Esophagus muscularis mucosa (tissue), 3 donors: ENCODE data around the gene HLCS.

Source experiments
- CTCF ChIP-seq, 3 experiments: fragments of 200-600 bp in 2 of 3; fragments of 450-650 bp in 1 of 3; sonication (generic) in 2 of 3; IDR thresholded peaks; one replicate each; pipeline ENCODE4 v1.5.1; 2017 to 2019; ENCODE audit warnings: antibody characterized with exemption in 3 of 3, mild to moderate bottlenecking in 2 of 3, moderate library complexity in 1 of 3
- POLR2A ChIP-seq: fragments of 450-650 bp; IDR thresholded peaks from one replicate; pipeline ENCODE4 v1.6.1; 2017; ENCODE audit warnings: antibody characterized with exemption, moderate library complexity, mild to moderate bottlenecking, low read depth
- POLR2AphosphoS5 ChIP-seq, 2 donors: sonication (generic); formaldehyde crosslinking; IDR thresholded peaks; one replicate each; pipeline ENCODE4 v1.6.1; 2017; ENCODE audit warnings: antibody characterized with exemption in 2 of 2

DNA sequence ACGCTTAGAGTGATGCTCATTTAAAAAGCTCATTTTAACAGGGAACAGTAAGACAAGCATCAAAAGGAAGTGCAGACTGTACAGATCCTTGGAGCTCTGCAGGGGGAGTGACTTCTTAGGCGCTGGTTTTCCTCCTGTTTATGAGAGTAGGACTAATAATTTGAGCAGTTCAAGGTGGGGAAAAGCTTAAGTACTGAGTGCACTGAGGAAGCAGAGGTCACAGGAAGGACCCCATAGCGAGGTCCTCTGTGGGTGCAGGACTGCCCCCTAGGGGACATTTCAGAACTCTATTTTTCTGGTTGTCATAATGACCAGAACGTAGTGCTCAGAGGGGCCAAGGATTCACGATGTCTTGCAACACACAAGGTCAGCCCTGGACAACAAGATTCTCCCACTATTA lies 112.1 kb downstream of the HLCS start:
- no peak for TF ChIP-seq POLR2AphosphoS5 (IDR thresholded peaks at IDR 0.05)
- peak in 2 of 3 experiments; percentile 31 to 35 for TF ChIP-seq CTCF (IDR thresholded peaks at IDR 0.05)
- TF ChIP-seq POLR2A: no peak
